ENCODE data around the gene KLHDC4. TPM values are rescaled to one million over a fixed set of nuclear protein-coding genes. Genes with fewer than 3 reads are reported as not detected.

Gene KLHDC4
- total and polyA plus RNA-seq, 10 of the 15 experiments (the other 5 are each of a cell fraction or from before 2014, with no cell fraction given), result 0.80 to 62.1 (median 32.8) TPM

DNA sequence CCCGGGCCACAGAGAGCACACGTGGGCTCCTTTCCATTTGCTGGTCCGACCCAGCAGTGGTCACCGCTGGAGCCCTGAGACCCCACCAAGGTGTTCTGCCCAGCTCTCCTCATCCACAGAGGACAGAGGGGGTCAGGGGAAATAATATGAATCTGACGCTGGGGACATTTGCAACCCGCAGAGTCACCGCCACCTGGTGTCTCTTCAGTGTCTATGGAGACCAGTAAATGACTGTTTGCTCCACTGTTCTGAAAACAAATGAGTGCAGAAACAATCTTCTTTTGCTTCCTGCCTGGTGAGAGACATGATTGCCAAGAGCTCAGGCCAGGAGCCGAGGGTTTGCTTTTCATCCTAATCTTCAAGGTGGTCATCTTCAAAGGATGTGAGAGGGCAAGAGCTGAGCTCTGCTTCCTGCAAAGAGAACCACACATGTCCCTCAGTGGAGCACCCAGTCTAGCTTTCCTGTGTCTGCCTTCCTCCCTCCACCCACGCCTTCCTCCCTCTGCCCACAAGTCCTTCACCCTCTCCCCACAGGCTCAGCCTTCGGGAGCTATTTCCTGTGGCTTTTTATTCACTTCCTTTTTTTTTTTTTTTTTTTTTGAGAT lies 14.7 kb upstream of the KLHDC4 start (continued):
- TF ChIP-seq, protein P1, sequence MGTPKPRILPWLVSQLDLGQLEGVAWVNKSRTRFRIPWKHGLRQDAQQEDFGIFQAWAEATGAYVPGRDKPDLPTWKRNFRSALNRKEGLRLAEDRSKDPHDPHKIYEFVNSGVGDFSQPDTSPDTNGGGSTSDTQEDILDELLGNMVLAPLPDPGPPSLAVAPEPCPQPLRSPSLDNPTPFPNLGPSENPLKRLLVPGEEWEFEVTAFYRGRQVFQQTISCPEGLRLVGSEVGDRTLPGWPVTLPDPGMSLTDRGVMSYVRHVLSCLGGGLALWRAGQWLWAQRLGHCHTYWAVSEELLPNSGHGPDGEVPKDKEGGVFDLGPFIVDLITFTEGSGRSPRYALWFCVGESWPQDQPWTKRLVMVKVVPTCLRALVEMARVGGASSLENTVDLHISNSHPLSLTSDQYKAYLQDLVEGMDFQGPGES (IDR thresholded peaks at IDR 0.05), result no peak
- TF ChIP-seq JUND (IDR thresholded peaks at IDR 0.05; ENCODE audit: low read depth, low read length) (no peak), CBX3 (IDR thresholded peaks at IDR 0.05; ENCODE audit: borderline replicate concordance, low read depth) (no peak), NBN (IDR thresholded peaks at IDR 0.05) (peak; percentile 84), CBFB (IDR thresholded peaks at IDR 0.05; ENCODE audit: low read depth) (peak; percentile 87), NFIC (IDR thresholded peaks at IDR 0.05; ENCODE audit: low read depth, low read length) (peak; percentile 92), RFX5 (IDR thresholded peaks at IDR 0.05; ENCODE audit: low read depth, low read length) (no peak), ZNF622 (IDR thresholded peaks at IDR 0.05) (no peak), FOS (IDR thresholded peaks at IDR 0.05; ENCODE audit: borderline replicate concordance, extremely low read depth, insufficient read length) (no peak), CHD4 (IDR thresholded peaks at IDR 0.05) (no peak), FOXM1 (IDR thresholded peaks at IDR 0.05; ENCODE audit: low read depth, low read length) (peak; percentile 65; the same call in 1 of the 2 replicates), BMI1 (IDR thresholded peaks at IDR 0.05; ENCODE audit: borderline replicate concordance) (0 out of 2 replicates have a peak, but pooled peaks have one; percentile 19), HCFC1 (IDR thresholded peaks at IDR 0.05; ENCODE audit: low read length) (no peak), YY1 (IDR thresholded peaks at IDR 0.05; ENCODE audit: low read depth, low read length) (no peak)
- TF ChIP-seq, protein P2, sequence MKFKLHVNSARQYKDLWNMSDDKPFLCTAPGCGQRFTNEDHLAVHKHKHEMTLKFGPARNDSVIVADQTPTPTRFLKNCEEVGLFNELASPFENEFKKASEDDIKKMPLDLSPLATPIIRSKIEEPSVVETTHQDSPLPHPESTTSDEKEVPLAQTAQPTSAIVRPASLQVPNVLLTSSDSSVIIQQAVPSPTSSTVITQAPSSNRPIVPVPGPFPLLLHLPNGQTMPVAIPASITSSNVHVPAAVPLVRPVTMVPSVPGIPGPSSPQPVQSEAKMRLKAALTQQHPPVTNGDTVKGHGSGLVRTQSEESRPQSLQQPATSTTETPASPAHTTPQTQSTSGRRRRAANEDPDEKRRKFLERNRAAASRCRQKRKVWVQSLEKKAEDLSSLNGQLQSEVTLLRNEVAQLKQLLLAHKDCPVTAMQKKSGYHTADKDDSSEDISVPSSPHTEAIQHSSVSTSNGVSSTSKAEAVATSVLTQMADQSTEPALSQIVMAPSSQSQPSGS (IDR thresholded peaks at IDR 0.05; ENCODE audit: low read length), result peak; percentile 73
- TF ChIP-seq, protein P3, sequence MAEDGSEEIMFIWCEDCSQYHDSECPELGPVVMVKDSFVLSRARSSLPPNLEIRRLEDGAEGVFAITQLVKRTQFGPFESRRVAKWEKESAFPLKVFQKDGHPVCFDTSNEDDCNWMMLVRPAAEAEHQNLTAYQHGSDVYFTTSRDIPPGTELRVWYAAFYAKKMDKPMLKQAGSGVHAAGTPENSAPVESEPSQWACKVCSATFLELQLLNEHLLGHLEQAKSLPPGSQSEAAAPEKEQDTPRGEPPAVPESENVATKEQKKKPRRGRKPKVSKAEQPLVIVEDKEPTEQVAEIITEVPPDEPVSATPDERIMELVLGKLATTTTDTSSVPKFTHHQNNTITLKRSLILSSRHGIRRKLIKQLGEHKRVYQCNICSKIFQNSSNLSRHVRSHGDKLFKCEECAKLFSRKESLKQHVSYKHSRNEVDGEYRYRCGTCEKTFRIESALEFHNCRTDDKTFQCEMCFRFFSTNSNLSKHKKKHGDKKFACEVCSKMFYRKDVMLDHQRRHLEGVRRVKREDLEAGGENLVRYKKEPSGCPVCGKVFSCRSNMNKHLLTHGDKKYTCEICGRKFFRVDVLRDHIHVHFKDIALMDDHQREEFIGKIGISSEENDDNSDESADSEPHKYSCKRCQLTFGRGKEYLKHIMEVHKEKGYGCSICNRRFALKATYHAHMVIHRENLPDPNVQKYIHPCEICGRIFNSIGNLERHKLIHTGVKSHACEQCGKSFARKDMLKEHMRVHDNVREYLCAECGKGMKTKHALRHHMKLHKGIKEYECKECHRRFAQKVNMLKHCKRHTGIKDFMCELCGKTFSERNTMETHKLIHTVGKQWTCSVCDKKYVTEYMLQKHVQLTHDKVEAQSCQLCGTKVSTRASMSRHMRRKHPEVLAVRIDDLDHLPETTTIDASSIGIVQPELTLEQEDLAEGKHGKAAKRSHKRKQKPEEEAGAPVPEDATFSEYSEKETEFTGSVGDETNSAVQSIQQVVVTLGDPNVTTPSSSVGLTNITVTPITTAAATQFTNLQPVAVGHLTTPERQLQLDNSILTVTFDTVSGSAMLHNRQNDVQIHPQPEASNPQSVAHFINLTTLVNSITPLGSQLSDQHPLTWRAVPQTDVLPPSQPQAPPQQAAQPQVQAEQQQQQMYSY (CRISPR knock-in tag; IDR thresholded peaks at IDR 0.05), result no peak
- TF ChIP-seq, protein P4, sequence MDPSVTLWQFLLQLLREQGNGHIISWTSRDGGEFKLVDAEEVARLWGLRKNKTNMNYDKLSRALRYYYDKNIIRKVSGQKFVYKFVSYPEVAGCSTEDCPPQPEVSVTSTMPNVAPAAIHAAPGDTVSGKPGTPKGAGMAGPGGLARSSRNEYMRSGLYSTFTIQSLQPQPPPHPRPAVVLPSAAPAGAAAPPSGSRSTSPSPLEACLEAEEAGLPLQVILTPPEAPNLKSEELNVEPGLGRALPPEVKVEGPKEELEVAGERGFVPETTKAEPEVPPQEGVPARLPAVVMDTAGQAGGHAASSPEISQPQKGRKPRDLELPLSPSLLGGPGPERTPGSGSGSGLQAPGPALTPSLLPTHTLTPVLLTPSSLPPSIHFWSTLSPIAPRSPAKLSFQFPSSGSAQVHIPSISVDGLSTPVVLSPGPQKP (IDR thresholded peaks at IDR 0.05; ENCODE audit: low read depth, low read length), result no peak
- TF ChIP-seq, protein P5, sequence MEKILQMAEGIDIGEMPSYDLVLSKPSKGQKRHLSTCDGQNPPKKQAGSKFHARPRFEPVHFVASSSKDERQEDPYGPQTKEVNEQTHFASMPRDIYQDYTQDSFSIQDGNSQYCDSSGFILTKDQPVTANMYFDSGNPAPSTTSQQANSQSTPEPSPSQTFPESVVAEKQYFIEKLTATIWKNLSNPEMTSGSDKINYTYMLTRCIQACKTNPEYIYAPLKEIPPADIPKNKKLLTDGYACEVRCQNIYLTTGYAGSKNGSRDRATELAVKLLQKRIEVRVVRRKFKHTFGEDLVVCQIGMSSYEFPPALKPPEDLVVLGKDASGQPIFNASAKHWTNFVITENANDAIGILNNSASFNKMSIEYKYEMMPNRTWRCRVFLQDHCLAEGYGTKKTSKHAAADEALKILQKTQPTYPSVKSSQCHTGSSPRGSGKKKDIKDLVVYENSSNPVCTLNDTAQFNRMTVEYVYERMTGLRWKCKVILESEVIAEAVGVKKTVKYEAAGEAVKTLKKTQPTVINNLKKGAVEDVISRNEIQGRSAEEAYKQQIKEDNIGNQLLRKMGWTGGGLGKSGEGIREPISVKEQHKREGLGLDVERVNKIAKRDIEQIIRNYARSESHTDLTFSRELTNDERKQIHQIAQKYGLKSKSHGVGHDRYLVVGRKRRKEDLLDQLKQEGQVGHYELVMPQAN (conservative IDR thresholded peaks at IDR 0.05), result no peak

All from GM12878 (cell line).